T-helper 9 cell (primary cell): ENCODE results near the gene ZNF326.
"Not testable (repeated sequence)": the region's sequence is repeated elsewhere in the genome, so short reads cannot be mapped to it uniquely, and the experiment has no call there.

Source experiments
- DNase-seq: peaks from one replicate; pipeline ENCODE4 v3.0.0-alpha.2; 2020

ZNF326 gene

GRCh38 chr1:89997152-89997551 lies 2.2 kb downstream of the ZNF326 start:
- DNase-seq = not testable (repeated sequence)

- no peak for DNase-seq
These were observed 3.4 kb downstream of the ZNF326 start for GRCh38 chr1:89998306-89998705.

GRCh38 chr1:89999208-89999607 lies 4.3 kb downstream of the ZNF326 start:
- DNase-seq = no peak

- no peak for DNase-seq
These were observed 4.7 kb downstream of the ZNF326 start for GRCh38 chr1:89999628-90000027.

- no peak for DNase-seq
These were observed 6.2 kb downstream of the ZNF326 start for GRCh38 chr1:90000934-90001676.

- DNase-seq = no peak
These were observed 13.1 kb downstream of the ZNF326 start for GRCh38 chr1:90007979-90008404.

GRCh38 chr1:90012300-90012699 lies 17.4 kb downstream of the ZNF326 start:
- DNase-seq = no peak

- DNase-seq = no peak
These were observed 28.8 kb downstream of the ZNF326 start for GRCh38 chr1:90023691-90024090.

- DNase-seq = no peak
These were observed 32.4 kb downstream of the ZNF326 start for GRCh38 chr1:90027281-90027680.

- DNase-seq = no peak
These were observed 44.7 kb downstream of the ZNF326 start for GRCh38 chr1:90039652-90040051.

- no peak for DNase-seq
These were observed 48.7 kb downstream of the ZNF326 start for GRCh38 chr1:90043586-90043985.

GRCh38 chr1:90044346-90044745 lies 49.4 kb downstream of the ZNF326 start:
- no peak for DNase-seq

- DNase-seq = no peak
These were observed 51.1 kb downstream of the ZNF326 start for GRCh38 chr1:90045853-90046563.

GRCh38 chr1:90046635-90047034 lies 51.7 kb downstream of the ZNF326 start:
- DNase-seq = no peak

GRCh38 chr1:90048043-90048442 lies 53.1 kb downstream of the ZNF326 start:
- DNase-seq = no peak

GRCh38 chr1:90062700-90063643 lies 68.1 kb downstream of the ZNF326 start:
- DNase-seq = not testable (repeated sequence)

- not testable (repeated sequence) for DNase-seq
These were observed 69.2 kb downstream of the ZNF326 start for GRCh38 chr1:90064109-90064508.

GRCh38 chr1:90067194-90067931 lies 72.5 kb downstream of the ZNF326 start:
- no peak for DNase-seq

- no peak for DNase-seq
These were observed 73.8 kb downstream of the ZNF326 start for GRCh38 chr1:90068611-90069280.

GRCh38 chr1:90074137-90074536 lies 79.2 kb downstream of the ZNF326 start:
- no peak for DNase-seq

- DNase-seq = no peak
These were observed 79.7 kb downstream of the ZNF326 start for GRCh38 chr1:90074566-90074965.

GRCh38 chr1:90074970-90075391 lies 80.1 kb downstream of the ZNF326 start:
- no peak for DNase-seq
